ENCODE data around the gene RTRAF. TPM values are rescaled to one million over a fixed set of nuclear protein-coding genes. Genes with fewer than 3 reads are reported as not detected.

RTRAF gene
- polyA plus RNA-seq, 1 donor from 2014 or later, result 119 TPM

DNA sequence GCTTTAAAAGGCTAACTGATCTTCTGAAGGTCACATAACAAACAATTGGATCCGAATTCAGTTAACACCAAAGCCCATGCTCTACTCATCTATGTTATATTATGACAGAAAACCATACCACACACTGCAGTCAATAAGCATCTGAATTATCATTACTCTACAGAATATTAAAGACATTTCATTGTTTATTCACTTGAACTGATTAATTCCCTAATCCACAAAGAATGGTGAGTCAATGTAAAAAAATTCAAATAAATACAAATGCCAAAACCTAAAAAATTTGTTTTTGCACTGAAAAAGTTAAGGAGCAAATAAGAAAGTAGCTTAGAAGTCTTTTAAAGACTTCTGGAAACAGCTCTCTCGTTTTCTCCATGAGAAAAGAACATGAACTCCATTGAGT, 65.8 kb downstream of the RTRAF start:
- Histone ChIP-seq H3K79me2 (replicated peaks; ENCODE audit: insufficient read depth, low read length) (no peaks in the 10 kb centered on the region), H3F3A (ENCODE audit: insufficient read depth, low read length, poor library complexity, severe bottlenecking) (no peaks in the 10 kb centered on the region), H4K20me1 (ENCODE audit: insufficient read depth) (no peaks in the 10 kb centered on the region), H3K4me3 (ENCODE audit: low read length) (no peak overlapping the region), H3K9me3 (ENCODE audit: low read length) (no peaks in the 10 kb centered on the region), H3K27ac (ENCODE audit: low read length) (no peak overlapping the region), H3K9me2 (ENCODE audit: insufficient read depth, low read length) (no peaks in the 10 kb centered on the region), H3K27me3 (ENCODE audit: insufficient read depth, low read depth, low read length) (no peaks in the 10 kb centered on the region), H3K36me3 (ENCODE audit: insufficient read depth, low read length) (no peaks in the 10 kb centered on the region), H3K9ac (ENCODE audit: low read length) (no peak overlapping the region), H3K4me2 (ENCODE audit: low read length) (no peak overlapping the region), H2AFZ (ENCODE audit: low read depth, low read length) (no peak overlapping the region)
- TF ChIP-seq TAF1 (IDR thresholded peaks at IDR 0.05; ENCODE audit: low read depth) (no peak), EP300 (conservative IDR thresholded peaks at IDR 0.05; ENCODE audit: poor library complexity, severe bottlenecking) (no peak), RAD21 (conservative IDR thresholded peaks at IDR 0.05) (no peak), POLR2AphosphoS5 (IDR thresholded peaks at IDR 0.05) (no peak), CTCF (IDR thresholded peaks at IDR 0.05; ENCODE audit: poor library complexity, severe bottlenecking) (no peak), MXI1 (conservative IDR thresholded peaks at IDR 0.05; ENCODE audit: poor library complexity, severe bottlenecking) (no peak), EZH2 (IDR thresholded peaks at IDR 0.05; ENCODE audit: borderline replicate concordance, insufficient read depth, low read length, poor library complexity, severe bottlenecking) (no peak), SMC3 (conservative IDR thresholded peaks at IDR 0.05; ENCODE audit: poor library complexity) (no peak)
- TF ChIP-seq, protein P1, sequence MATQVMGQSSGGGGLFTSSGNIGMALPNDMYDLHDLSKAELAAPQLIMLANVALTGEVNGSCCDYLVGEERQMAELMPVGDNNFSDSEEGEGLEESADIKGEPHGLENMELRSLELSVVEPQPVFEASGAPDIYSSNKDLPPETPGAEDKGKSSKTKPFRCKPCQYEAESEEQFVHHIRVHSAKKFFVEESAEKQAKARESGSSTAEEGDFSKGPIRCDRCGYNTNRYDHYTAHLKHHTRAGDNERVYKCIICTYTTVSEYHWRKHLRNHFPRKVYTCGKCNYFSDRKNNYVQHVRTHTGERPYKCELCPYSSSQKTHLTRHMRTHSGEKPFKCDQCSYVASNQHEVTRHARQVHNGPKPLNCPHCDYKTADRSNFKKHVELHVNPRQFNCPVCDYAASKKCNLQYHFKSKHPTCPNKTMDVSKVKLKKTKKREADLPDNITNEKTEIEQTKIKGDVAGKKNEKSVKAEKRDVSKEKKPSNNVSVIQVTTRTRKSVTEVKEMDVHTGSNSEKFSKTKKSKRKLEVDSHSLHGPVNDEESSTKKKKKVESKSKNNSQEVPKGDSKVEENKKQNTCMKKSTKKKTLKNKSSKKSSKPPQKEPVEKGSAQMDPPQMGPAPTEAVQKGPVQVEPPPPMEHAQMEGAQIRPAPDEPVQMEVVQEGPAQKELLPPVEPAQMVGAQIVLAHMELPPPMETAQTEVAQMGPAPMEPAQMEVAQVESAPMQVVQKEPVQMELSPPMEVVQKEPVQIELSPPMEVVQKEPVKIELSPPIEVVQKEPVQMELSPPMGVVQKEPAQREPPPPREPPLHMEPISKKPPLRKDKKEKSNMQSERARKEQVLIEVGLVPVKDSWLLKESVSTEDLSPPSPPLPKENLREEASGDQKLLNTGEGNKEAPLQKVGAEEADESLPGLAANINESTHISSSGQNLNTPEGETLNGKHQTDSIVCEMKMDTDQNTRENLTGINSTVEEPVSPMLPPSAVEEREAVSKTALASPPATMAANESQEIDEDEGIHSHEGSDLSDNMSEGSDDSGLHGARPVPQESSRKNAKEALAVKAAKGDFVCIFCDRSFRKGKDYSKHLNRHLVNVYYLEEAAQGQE (IDR thresholded peaks at IDR 0.05; ENCODE audit: borderline replicate concordance), result no peak

DNA sequence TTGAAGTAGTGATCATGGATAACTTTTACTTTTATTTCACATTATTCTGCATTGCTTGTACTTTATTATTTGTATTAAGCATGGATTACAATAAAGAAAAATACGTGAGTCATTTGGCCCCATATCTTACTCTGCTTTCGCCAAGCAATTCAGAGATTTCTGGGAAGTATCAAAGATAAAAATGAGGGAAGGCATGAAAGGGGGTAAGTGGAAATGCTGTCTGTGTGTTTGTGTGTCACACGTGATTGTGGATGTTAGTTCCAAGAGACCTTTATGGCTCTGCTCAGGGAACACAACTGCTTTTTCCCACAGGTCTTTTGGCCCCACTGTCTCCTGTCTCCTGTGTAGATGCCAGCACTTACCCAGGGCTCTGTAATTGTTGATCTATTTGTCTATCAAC, 69.0 kb downstream of the RTRAF start:
- Histone ChIP-seq H3K79me2 (replicated peaks; ENCODE audit: insufficient read depth, low read length) (no peaks in the 10 kb centered on the region), H3K27ac (ENCODE audit: low read length) (no peak overlapping the region), H3F3A (ENCODE audit: insufficient read depth, low read length, poor library complexity, severe bottlenecking) (no peaks in the 10 kb centered on the region), H3K4me2 (ENCODE audit: low read length) (no peak overlapping the region), H3K9me2 (ENCODE audit: insufficient read depth, low read length) (no peaks in the 10 kb centered on the region), H4K20me1 (ENCODE audit: insufficient read depth) (no peaks in the 10 kb centered on the region), H3K9ac (ENCODE audit: low read length) (no peak overlapping the region), H3K36me3 (ENCODE audit: insufficient read depth, low read length) (no peaks in the 10 kb centered on the region), H3K27me3 (ENCODE audit: insufficient read depth, low read depth, low read length) (no peaks in the 10 kb centered on the region), H2AFZ (ENCODE audit: low read depth, low read length) (no peak overlapping the region), H3K9me3 (ENCODE audit: low read length) (no peaks in the 10 kb centered on the region), H3K4me3 (ENCODE audit: low read length) (no peak overlapping the region)
- no peak for TF ChIP-seq EZH2 (IDR thresholded peaks at IDR 0.05; ENCODE audit: borderline replicate concordance, insufficient read depth, low read length, poor library complexity, severe bottlenecking)
- no peak for TF ChIP-seq CTCF (IDR thresholded peaks at IDR 0.05; ENCODE audit: poor library complexity, severe bottlenecking)
- no peak for TF ChIP-seq POLR2AphosphoS5 (IDR thresholded peaks at IDR 0.05)
- no peak for TF ChIP-seq MXI1 (conservative IDR thresholded peaks at IDR 0.05; ENCODE audit: poor library complexity, severe bottlenecking)
- TF ChIP-seq, protein P1 (IDR thresholded peaks at IDR 0.05; ENCODE audit: borderline replicate concordance), result no peak
- TF ChIP-seq EP300 (conservative IDR thresholded peaks at IDR 0.05; ENCODE audit: poor library complexity, severe bottlenecking), result no peak
- TF ChIP-seq SMC3 (conservative IDR thresholded peaks at IDR 0.05; ENCODE audit: poor library complexity), result no peak
- TF ChIP-seq TAF1 (IDR thresholded peaks at IDR 0.05; ENCODE audit: low read depth), result no peak
- TF ChIP-seq RAD21 (conservative IDR thresholded peaks at IDR 0.05), result no peak

All from neural cell (in vitro differentiated cells).